H9 (cell line): Measurements from ENCODE around the gene AP1B1. TPM values are rescaled to one million over a fixed set of nuclear protein-coding genes. Genes with fewer than 3 reads are reported as not detected.

Experiments used
- DNase-seq: peaks from one replicate; pipeline ENCODE4 v3.0.0-alpha.2; 2017
- H2AFZ ChIP-seq: one replicate; pipeline ENCODE4 v1.6.1; 2013; ENCODE audit warnings: mild to moderate bottlenecking, low read length, control low read depth, moderate library complexity
- H2AK5ac ChIP-seq: 2 replicates; pipeline ENCODE4 v1.6.1; 2013; ENCODE audit warnings: low read length, control low read depth, mixed read lengths; ENCODE audit not compliant: insufficient read length
- H2BK120ac ChIP-seq: one replicate; pipeline ENCODE4 v1.6.1; 2013; ENCODE audit warnings: low read depth, mild to moderate bottlenecking, low read length, control low read depth, inconsistent platforms; ENCODE audit not compliant: poor library complexity, severe bottlenecking
- H2BK12ac ChIP-seq: 2 replicates; pipeline ENCODE4 v1.6.1; 2013; ENCODE audit warnings: low read length, control low read depth, mixed read lengths, low read depth; ENCODE audit not compliant: insufficient read length
- H2BK15ac ChIP-seq: 2 replicates; pipeline ENCODE4 v1.6.1; 2013; ENCODE audit warnings: low read depth, low read length, control low read depth
- H2BK20ac ChIP-seq: one replicate; pipeline ENCODE4 v1.6.1; 2013; ENCODE audit warnings: low read depth, mild to moderate bottlenecking, low read length, control low read depth, inconsistent platforms; ENCODE audit not compliant: poor library complexity, severe bottlenecking
- H2BK5ac ChIP-seq: 2 replicates; pipeline ENCODE4 v1.6.1; 2013; ENCODE audit warnings: low read length, control low read depth, mixed read lengths; ENCODE audit not compliant: insufficient read length
- H3K14ac ChIP-seq: 2 replicates; pipeline ENCODE4 v1.6.1; 2013; ENCODE audit warnings: low read length, control low read depth; ENCODE audit not compliant: insufficient read depth
- H3K18ac ChIP-seq: 2 replicates; pipeline ENCODE4 v1.6.1; 2013; ENCODE audit warnings: low read depth, mild to moderate bottlenecking, mixed read lengths, low read length, control low read depth; ENCODE audit not compliant: insufficient read length
- H3K23ac ChIP-seq: 2 replicates; pipeline ENCODE4 v1.6.1; 2013; ENCODE audit warnings: low read length, control low read depth, mixed read lengths, low read depth; ENCODE audit not compliant: insufficient read length
- H3K23me2 ChIP-seq: 2 replicates; pipeline ENCODE4 v1.6.1; 2013; ENCODE audit warnings: low read depth, mild to moderate bottlenecking, mixed read lengths, low read length, control low read depth; ENCODE audit not compliant: insufficient read length, poor library complexity, severe bottlenecking
- H3K27ac ChIP-seq: 2 replicates; pipeline ENCODE4 v1.5.1; 2013; ENCODE audit warnings: low read length, control low read depth, mixed read lengths, low read depth; ENCODE audit not compliant: insufficient read length
- H3K27me3 ChIP-seq: 2 replicates; pipeline ENCODE4 v1.6.1; 2013; ENCODE audit warnings: low read length, control low read depth, inconsistent platforms; ENCODE audit not compliant: insufficient read depth
- H3K4ac ChIP-seq: 2 replicates; pipeline ENCODE4 v1.6.1; 2013; ENCODE audit warnings: low read depth, mild to moderate bottlenecking, control low read depth, inconsistent platforms, low read length, moderate library complexity
- H3K4me1 ChIP-seq: 2 replicates; pipeline ENCODE4 v1.6.1; 2013; ENCODE audit warnings: low read length, control low read depth, inconsistent platforms; ENCODE audit not compliant: insufficient read depth
- H3K4me2 ChIP-seq: 2 replicates; pipeline ENCODE4 v1.6.1; 2013; ENCODE audit warnings: low read length, control low read depth, mixed read lengths; ENCODE audit not compliant: insufficient read length, insufficient read depth
- H3K56ac ChIP-seq: 2 replicates; pipeline ENCODE4 v1.6.1; 2013; ENCODE audit warnings: low read depth, mild to moderate bottlenecking, mixed read lengths, low read length, control low read depth; ENCODE audit not compliant: insufficient read length
- H3K79me1 ChIP-seq: 2 replicates; pipeline ENCODE4 v1.6.1; 2013; ENCODE audit warnings: low read depth, mild to moderate bottlenecking, moderate library complexity, low read length, control low read depth, inconsistent platforms; ENCODE audit not compliant: insufficient read depth, poor library complexity, severe bottlenecking
- H3K79me2 ChIP-seq: 2 replicates; pipeline ENCODE4 v1.6.1; 2013; ENCODE audit warnings: low read length, control low read depth, inconsistent platforms; ENCODE audit not compliant: insufficient read depth
- H3K9ac ChIP-seq: 2 replicates; pipeline ENCODE4 v1.6.1; 2013; ENCODE audit warnings: low read length, control low read depth, mixed read lengths; ENCODE audit not compliant: insufficient read length; ENCODE audit errors: extremely low read depth
- H3K9me3 ChIP-seq: one replicate; pipeline ENCODE4 v1.6.1; 2013; ENCODE audit warnings: low read depth, low read length, inconsistent platforms; ENCODE audit not compliant: control insufficient read depth
- H3T11ph ChIP-seq: one replicate; pipeline ENCODE4 v1.6.1; 2013; ENCODE audit warnings: mild to moderate bottlenecking, low read length, control low read depth, inconsistent platforms
- H4K20me1 ChIP-seq: one replicate; pipeline ENCODE4 v1.6.1; 2013; ENCODE audit not compliant: control insufficient read depth, insufficient read length, insufficient read depth
- H4K5ac ChIP-seq: 2 replicates; pipeline ENCODE4 v1.6.1; 2013; ENCODE audit warnings: low read depth, mild to moderate bottlenecking, mixed read lengths, low read length, control low read depth; ENCODE audit not compliant: insufficient read length
- H4K8ac ChIP-seq: replicated peaks from 2 replicates; pipeline ENCODE4 v1.6.1; 2013; ENCODE audit warnings: low read length, control low read depth, mixed read lengths, low read depth; ENCODE audit not compliant: insufficient read length
- H4K91ac ChIP-seq: 2 replicates; pipeline ENCODE4 v1.6.1; 2013; ENCODE audit warnings: low read depth, mild to moderate bottlenecking, moderate library complexity, mixed read lengths, low read length, control low read depth; ENCODE audit not compliant: insufficient read length
- H3K27ac Mint-ChIP-seq, 3 experiments: 2 replicates in 2 of 3; 3 replicates in 1 of 3; pipeline ENCODE4 v1.8.0; 2020 to 2021; ENCODE audit warnings: mixed read lengths in 3 of 3, mild to moderate bottlenecking in 1 of 3, moderate library complexity in 1 of 3
- H3K27me3 Mint-ChIP-seq: 2 replicates; pipeline ENCODE4 v1.8.0; 2021; ENCODE audit warnings: low read depth, mild to moderate bottlenecking, moderate library complexity, mixed read lengths
- H3K36me3 Mint-ChIP-seq, 3 experiments: 2 replicates in 2 of 3; 3 replicates in 1 of 3; pipeline ENCODE4 v1.8.0; 2020 to 2021; ENCODE audit warnings: low read depth in 3 of 3, mixed read lengths in 3 of 3; ENCODE audit not compliant: insufficient read depth in 1 of 3
- H3K4me1 Mint-ChIP-seq, 2 experiments: 2 replicates each; pipeline ENCODE4 v1.8.0; 2020; ENCODE audit warnings: mixed read lengths in 2 of 2
- H3K4me3 Mint-ChIP-seq, 2 experiments: 2 replicates in 1 of 2; 3 replicates in 1 of 2; pipeline ENCODE4 v1.8.0; 2020 to 2021; ENCODE audit warnings: mild to moderate bottlenecking in 2 of 2, mixed read lengths in 2 of 2, moderate library complexity in 1 of 2
- H3K9me3 Mint-ChIP-seq, 2 experiments: 2 replicates in 1 of 2; 3 replicates in 1 of 2; pipeline ENCODE4 v1.8.0; 2020; ENCODE audit warnings: mild to moderate bottlenecking in 2 of 2, mixed read lengths in 2 of 2, moderate library complexity in 1 of 2
- WGBS: extraction: QIAGEN DNeasy Blood & Tissue Kit; methylation state at CpG from one replicate; pipeline ENCODE4 v1.1.7; 2013; ENCODE audit warnings: missing lambda C conversion rate, low lambda C conversion rate, mixed read lengths; ENCODE audit not compliant: insufficient read length; ENCODE audit errors: extremely low coverage; 5-methylcytosine and 5-hydroxymethylcytosine counted together
- total RNA-seq: library from RNA; stranded (reverse); gene quantifications from 2 replicates; pipeline ENCODE4 v1.2.1, GENCODE V29; 2021
- TF ChIP-seq, protein P1 (sequence below): fragments of 200-600 bp; sonication (generic); conservative IDR thresholded peaks from 3 replicates; pipeline ENCODE4 v1.8.0; 2021; ENCODE audit warnings: antibody characterized with exemption, mild to moderate bottlenecking

Gene AP1B1
- total RNA-seq, 1 experiment from 2014 or later = 64.0 TPM

DNA sequence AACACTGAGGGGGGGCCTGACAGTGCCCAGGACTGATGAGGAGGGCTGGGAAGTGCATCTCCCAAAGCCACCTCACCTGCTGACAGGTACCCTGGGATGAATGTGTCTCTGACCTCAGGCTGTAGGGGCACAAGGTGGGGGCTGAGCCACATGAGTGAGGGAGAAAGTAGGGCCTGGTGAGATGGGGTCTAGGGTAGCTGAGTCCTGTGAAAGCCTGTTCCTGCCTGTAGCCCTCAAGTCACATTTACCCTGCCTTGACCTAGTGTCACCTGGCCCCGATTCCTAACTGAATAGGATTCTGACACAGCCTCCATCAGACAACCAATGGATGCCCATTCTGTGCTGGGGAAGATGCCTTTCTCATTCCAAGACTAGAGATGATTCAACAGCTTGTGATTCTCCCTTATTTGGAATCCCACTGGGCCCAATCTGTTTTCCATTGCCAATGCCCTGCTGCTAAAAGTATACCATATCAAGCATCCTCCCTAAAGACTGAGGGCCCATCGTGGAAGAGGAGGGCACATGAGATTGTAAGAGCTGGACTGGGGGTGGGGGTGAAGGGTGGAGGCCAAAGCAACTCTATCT, 38.9 kb upstream of the AP1B1 start:
- H2BK5ac ChIP-seq = no peak overlapping the region
- H3K4me2 ChIP-seq = no peak overlapping the region
- H3K9me3 ChIP-seq = no peaks in the 10 kb centered on the region
- Mint-ChIP-seq H3K36me3 (no peaks in the 10 kb centered on the region), H3K4me1 (peaks cover 13 to 14% of the 10 kb centered on the region in 2 experiments), H3K4me3 (no peak overlapping the region), H3K27me3 (peaks cover under 1% of the 10 kb centered on the region), H3K27ac (no peak overlapping the region), H3K9me3 (no peaks in the 10 kb centered on the region)
- DNase-seq = no peak
- H2BK120ac ChIP-seq = no peak overlapping the region
- H3K9ac ChIP-seq = no peak overlapping the region
- H2AK5ac ChIP-seq = no peak overlapping the region
- no peak overlapping the region for H3K23ac ChIP-seq
- no peaks in the 10 kb centered on the region for H3K23me2 ChIP-seq
- H3K18ac ChIP-seq = no peak overlapping the region
- no peaks in the 10 kb centered on the region for H3K27me3 ChIP-seq
- H4K20me1 ChIP-seq = no peaks in the 10 kb centered on the region
- TF ChIP-seq, protein P1, sequence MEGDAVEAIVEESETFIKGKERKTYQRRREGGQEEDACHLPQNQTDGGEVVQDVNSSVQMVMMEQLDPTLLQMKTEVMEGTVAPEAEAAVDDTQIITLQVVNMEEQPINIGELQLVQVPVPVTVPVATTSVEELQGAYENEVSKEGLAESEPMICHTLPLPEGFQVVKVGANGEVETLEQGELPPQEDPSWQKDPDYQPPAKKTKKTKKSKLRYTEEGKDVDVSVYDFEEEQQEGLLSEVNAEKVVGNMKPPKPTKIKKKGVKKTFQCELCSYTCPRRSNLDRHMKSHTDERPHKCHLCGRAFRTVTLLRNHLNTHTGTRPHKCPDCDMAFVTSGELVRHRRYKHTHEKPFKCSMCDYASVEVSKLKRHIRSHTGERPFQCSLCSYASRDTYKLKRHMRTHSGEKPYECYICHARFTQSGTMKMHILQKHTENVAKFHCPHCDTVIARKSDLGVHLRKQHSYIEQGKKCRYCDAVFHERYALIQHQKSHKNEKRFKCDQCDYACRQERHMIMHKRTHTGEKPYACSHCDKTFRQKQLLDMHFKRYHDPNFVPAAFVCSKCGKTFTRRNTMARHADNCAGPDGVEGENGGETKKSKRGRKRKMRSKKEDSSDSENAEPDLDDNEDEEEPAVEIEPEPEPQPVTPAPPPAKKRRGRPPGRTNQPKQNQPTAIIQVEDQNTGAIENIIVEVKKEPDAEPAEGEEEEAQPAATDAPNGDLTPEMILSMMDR = no peak
- H3K4ac ChIP-seq = no peak overlapping the region
- H3K4me1 ChIP-seq = 0 out of 2 replicates have a peak, but pooled peaks cover 3% of the 10 kb centered on the region
- no peak overlapping the region for H3K14ac ChIP-seq
- no peak overlapping the region for H3K27ac ChIP-seq
- H2AFZ ChIP-seq = no peak overlapping the region
- no peak overlapping the region for H2BK12ac ChIP-seq
- no peaks in the 10 kb centered on the region for H3K79me1 ChIP-seq
- no peak overlapping the region for H3T11ph ChIP-seq
- H4K8ac ChIP-seq = no peak overlapping the region
- no peak overlapping the region for H4K5ac ChIP-seq
- H4K91ac ChIP-seq = no peak overlapping the region
- no CpG with 5 or more reads among the region's 2 CpGs for WGBS
- H2BK20ac ChIP-seq = no peak overlapping the region
- H3K79me2 ChIP-seq = no peaks in the 10 kb centered on the region
- H3K56ac ChIP-seq = no peak overlapping the region
- H2BK15ac ChIP-seq = no peak overlapping the region
